BJ (cell line): Measurements from ENCODE around the gene ADCY2. TPM values are rescaled to one million over a fixed set of nuclear protein-coding genes. Genes with fewer than 3 reads are reported as not detected.

Experiments used
- CTCF ChIA-PET: fragments of 350-600 bp; formaldehyde crosslinking; extraction: SDS; loops from one replicate; lab custom pipeline; 2021; ENCODE audit warnings: antibody characterized with exemption, inconsistent platforms; lab: Yijun Ruan, JAX
- POLR2A ChIA-PET: fragments of 300-600 bp; sonication (Branson Sonifier 250); formaldehyde crosslinking; extraction: SDS; loops from one replicate; lab custom pipeline; 2021; ENCODE audit warnings: antibody characterized with exemption; lab: Charles Lee
- DNase-seq: peaks from one replicate; pipeline ENCODE4 v3.0.0-alpha.2; 2011; ENCODE audit warnings: low read depth
- H3K27me3 ChIP-seq: 2 replicates; pipeline ENCODE4 v1.6.0; 2011; ENCODE audit warnings: low read length; ENCODE audit not compliant: control insufficient read depth, insufficient read depth
- H3K36me3 ChIP-seq: 2 replicates; pipeline ENCODE4 v1.5.1; 2011; ENCODE audit warnings: low read length; ENCODE audit not compliant: control insufficient read depth, insufficient read depth
- H3K4me3 ChIP-seq: 2 replicates; pipeline ENCODE4 v1.5.1; 2011; ENCODE audit warnings: low read depth, mild to moderate bottlenecking, control low read depth, low read length
- polyA plus RNA-seq: library from polyadenylated mRNA; depleted of rRNA; stranded (reverse); fragments of >200 nt; gene quantifications from 2 replicates; pipeline ENCODE4 v1.2.3, GENCODE V29; 2011
- TF ChIP-seq, protein P1 (sequence below): IDR thresholded peaks from 2 replicates; pipeline ENCODE4 v1.5.1; 2011; ENCODE audit warnings: low read depth, mild to moderate bottlenecking, control low read depth, inconsistent platforms, low read length, moderate library complexity; ENCODE audit not compliant: insufficient read depth

The ADCY2 gene
- polyA plus RNA-seq, 1 experiment: not detected

DNA sequence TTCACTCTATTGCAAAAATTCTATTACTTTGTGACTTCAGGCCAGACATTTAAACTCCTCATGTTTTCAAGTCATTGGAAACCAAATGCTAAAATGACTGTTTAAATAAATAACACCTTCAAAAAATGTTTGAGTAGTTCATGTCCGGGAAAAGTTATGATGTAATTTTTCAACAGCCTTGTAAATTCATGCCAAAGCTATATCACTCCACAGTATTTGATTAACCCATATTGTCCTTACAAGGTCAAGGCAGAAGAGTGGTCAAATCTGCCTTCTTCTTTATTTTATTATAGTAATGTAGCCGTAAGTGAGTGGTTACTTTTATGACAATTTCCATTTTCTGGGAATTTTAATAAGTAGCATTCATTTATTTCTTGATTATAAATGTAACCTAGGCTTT, 72.8 kb downstream of the ADCY2 start:
- CTCF ChIA-PET: no interaction called here
- Histone ChIP-seq H3K36me3 (no peaks in the 10 kb centered on the region), H3K4me3 (no peak overlapping the region), H3K27me3 (no peaks in the 10 kb centered on the region)
- POLR2A ChIA-PET: no interaction called here
- no peak for DNase-seq
- TF ChIP-seq, protein P1, sequence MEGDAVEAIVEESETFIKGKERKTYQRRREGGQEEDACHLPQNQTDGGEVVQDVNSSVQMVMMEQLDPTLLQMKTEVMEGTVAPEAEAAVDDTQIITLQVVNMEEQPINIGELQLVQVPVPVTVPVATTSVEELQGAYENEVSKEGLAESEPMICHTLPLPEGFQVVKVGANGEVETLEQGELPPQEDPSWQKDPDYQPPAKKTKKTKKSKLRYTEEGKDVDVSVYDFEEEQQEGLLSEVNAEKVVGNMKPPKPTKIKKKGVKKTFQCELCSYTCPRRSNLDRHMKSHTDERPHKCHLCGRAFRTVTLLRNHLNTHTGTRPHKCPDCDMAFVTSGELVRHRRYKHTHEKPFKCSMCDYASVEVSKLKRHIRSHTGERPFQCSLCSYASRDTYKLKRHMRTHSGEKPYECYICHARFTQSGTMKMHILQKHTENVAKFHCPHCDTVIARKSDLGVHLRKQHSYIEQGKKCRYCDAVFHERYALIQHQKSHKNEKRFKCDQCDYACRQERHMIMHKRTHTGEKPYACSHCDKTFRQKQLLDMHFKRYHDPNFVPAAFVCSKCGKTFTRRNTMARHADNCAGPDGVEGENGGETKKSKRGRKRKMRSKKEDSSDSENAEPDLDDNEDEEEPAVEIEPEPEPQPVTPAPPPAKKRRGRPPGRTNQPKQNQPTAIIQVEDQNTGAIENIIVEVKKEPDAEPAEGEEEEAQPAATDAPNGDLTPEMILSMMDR: no peak

DNA sequence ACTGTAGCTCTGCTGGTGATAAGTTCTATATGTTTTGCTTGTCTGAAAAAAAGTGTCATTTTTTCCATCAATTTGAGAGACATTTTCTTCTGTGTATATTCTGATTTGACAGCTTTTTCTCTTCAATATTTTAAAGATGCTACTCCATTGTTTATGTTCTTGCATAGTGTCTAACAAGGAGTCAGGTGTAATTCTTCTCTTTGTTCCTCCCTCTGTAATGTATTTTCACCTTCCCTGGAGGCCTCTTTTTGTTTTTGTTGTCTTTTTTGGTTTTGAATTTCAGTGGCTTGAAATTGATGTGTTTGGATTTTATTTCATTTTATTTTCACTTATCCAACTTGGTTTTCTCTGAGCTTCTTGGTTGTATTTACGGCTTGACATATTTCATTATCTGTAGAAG, 75.8 kb downstream of the ADCY2 start:
- TF ChIP-seq, protein P1: no peak
- POLR2A ChIA-PET: no interaction called here
- CTCF ChIA-PET: no interaction called here

DNA sequence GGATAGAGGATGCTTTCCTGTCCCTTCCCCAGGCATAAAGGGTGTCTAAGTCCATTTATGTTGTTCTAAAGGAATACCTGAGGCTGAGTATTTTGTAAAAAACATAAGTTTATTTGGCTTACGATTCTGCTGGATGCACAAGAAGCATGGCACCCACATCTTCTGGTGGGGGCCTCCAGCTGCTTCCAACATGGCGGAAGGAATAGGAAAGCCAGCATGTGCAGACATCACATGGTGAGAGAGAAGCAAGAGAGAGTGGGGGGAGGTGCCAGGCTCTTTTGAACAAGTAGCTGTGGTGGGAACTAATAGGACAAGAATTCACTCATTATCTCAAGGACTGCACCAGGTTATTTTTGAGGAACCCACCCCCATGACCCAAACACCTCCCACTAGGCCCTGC, 77.2 kb downstream of the ADCY2 start:
- H3K4me3 ChIP-seq: no peak overlapping the region
- POLR2A ChIA-PET: no interaction called here
- DNase-seq: no peak
- H3K27me3 ChIP-seq: no peaks in the 10 kb centered on the region
- TF ChIP-seq, protein P1: no peak
- no peaks in the 10 kb centered on the region for H3K36me3 ChIP-seq
- CTCF ChIA-PET: no interaction called here

More for the DNA sequence above, 75.8 kb downstream of the ADCY2 start:
- no peak for DNase-seq
- Histone ChIP-seq H3K27me3 (no peaks in the 10 kb centered on the region), H3K36me3 (no peaks in the 10 kb centered on the region), H3K4me3 (no peak overlapping the region)

DNA sequence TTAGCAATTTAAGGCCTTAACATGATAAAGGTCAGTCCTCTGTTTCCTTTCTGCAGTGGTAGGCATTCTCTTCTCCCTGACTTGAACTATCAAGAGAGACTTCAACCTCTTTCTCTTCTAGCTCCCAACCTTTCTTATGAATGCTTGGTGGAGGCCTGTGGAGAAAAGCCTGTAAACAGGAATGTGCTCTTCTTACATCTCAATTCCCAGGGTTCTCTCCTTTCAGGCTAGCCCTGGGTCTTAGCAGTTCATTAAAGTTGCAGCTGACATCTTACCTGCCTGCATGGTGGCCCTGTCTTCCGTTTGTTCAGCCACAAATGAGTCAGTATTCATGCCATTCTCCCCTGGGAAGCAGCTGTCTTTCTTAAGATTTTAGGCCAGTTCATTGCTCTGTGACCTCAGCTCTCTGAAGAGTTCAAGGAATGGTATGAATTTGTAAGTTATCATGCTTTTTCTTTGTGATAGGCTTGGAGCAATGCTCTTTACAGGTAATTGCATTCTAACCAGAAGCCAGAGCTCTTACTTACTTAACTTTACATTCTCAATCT, 77.8 kb downstream of the ADCY2 start:
- CTCF ChIA-PET: no interaction called here
- no peak for DNase-seq
- TF ChIP-seq, protein P1: no peak
- POLR2A ChIA-PET: no interaction called here
- Histone ChIP-seq H3K4me3 (no peak overlapping the region), H3K27me3 (no peaks in the 10 kb centered on the region), H3K36me3 (no peaks in the 10 kb centered on the region)

DNA sequence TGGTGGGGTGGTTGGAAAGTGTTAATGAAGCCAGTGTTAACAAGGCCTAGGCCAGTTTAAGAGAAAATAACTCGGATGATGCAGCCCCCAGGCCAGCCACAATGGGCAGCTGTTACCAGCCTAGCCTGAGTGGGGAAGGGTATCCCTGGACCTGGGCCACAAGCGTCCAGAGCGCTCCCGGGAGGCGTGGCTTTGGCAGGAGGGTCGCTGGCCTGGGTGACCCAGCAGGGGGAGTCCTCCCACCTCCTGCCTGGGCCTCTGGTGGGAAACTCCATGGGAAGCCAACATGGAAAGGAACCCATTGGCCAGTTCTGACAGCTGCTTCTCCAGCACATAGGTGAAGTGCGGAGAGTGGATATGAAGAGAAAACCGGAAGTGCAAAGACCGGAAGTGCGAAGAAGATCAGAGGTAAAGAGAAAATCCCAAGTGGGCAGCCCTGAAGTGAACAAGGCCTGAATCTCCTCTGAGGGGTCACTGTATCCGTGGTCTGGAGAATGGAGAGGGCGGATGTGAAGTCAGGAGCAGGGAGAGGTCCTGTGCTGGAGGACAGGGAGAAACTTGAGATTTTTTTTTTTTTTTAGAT, 79.0 kb downstream of the ADCY2 start:
- no peak for DNase-seq
- ChIA-PET POLR2A (no interaction called here), CTCF (no interaction called here)
- no peaks in the 10 kb centered on the region for H3K36me3 ChIP-seq
- TF ChIP-seq, protein P1: no peak
- no peaks in the 10 kb centered on the region for H3K27me3 ChIP-seq
- H3K4me3 ChIP-seq: no peak overlapping the region
